ENCODE measurements around the gene TMEM79. TPM values are rescaled to one million over a fixed set of nuclear protein-coding genes. Genes with fewer than 3 reads are reported as not detected.

The TMEM79 gene
- total RNA-seq, 2 donors from 2014 or later, result 1.5 to 1.9 TPM

DNA sequence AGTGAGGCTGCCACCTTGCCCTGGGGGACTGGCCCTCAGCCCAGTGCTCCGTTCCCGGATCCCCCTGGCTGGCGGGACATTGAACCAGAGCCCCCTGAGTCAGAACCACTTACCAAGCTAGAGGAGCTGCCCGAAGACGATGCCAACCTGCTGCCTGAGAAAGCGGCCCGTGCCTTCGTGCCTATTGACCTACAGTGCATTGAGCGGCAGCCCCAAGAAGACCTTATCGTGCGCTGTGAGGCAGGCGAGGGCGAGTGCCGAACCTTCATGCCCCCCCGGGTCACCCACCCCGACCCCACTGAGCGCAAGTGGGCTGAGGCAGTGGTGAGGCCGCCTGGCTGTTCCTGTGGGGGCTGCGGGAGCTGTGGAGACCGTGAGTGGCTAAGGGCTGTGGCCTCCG is 1.3 kb downstream of the TMEM79 start:
- Mint-ChIP-seq H3K4me1 (peaks cover 14% of the 10 kb centered on the region), H3K9me3 (no peaks in the 10 kb centered on the region), H3K27ac (no peak overlapping the region), H3K27me3 (ENCODE audit: insufficient read depth) (no peaks in the 10 kb centered on the region), H3K36me3 (ENCODE audit: low read depth) (peaks cover 10% of the 10 kb centered on the region), H3K4me3 (no peak overlapping the region)
- Histone ChIP-seq H3K27me3 (ENCODE audit: control insufficient read depth, insufficient read depth, low read length, poor library complexity, severe bottlenecking) (no peaks in the 10 kb centered on the region), H3K4me3 (ENCODE audit: low read length) (no peak overlapping the region), H3K4me1 (ENCODE audit: control insufficient read depth, insufficient read depth, low read length) (peaks cover 6% of the 10 kb centered on the region), H3K27ac (ENCODE audit: low read depth, low read length) (no peak overlapping the region), H3K36me3 (ENCODE audit: control insufficient read depth, insufficient read depth, low read length) (peaks cover 5% of the 10 kb centered on the region), H3K9me3 (ENCODE audit: control insufficient read depth, low read length) (no peaks in the 10 kb centered on the region), H3K9ac (ENCODE audit: extremely low read depth, low read length, poor library complexity, severe bottlenecking) (no peak overlapping the region)
- no peak for DNase-seq
- TF ChIP-seq, protein P1, sequence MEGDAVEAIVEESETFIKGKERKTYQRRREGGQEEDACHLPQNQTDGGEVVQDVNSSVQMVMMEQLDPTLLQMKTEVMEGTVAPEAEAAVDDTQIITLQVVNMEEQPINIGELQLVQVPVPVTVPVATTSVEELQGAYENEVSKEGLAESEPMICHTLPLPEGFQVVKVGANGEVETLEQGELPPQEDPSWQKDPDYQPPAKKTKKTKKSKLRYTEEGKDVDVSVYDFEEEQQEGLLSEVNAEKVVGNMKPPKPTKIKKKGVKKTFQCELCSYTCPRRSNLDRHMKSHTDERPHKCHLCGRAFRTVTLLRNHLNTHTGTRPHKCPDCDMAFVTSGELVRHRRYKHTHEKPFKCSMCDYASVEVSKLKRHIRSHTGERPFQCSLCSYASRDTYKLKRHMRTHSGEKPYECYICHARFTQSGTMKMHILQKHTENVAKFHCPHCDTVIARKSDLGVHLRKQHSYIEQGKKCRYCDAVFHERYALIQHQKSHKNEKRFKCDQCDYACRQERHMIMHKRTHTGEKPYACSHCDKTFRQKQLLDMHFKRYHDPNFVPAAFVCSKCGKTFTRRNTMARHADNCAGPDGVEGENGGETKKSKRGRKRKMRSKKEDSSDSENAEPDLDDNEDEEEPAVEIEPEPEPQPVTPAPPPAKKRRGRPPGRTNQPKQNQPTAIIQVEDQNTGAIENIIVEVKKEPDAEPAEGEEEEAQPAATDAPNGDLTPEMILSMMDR (conservative IDR thresholded peaks at IDR 0.05), result no peak
- 93 to 94% methylated on average over 16 to 21 of the region's 21 CpGs for WGBS, 2 experiments (ENCODE audit: insufficient coverage in 1 of 2, insufficient read length in 1 of 2)

DNA sequence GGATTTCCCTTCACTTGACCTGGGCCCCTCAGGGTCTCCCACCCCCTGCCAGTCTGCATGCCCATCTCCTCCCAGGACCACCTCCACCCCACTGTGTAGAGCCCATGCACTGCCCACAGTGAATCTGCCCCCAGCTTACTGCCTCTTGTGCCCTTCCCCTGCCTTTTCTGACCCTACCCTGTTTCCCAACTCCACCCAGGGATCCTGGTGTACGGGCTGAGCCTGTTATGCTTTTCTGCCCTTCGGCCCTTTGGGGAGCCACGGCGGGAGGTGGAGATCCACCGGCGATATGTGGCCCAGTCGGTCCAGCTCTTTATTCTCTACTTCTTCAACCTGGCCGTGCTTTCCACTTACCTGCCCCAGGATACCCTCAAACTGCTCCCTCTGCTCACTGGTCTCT is 1.9 kb downstream of the TMEM79 start:
- no peak overlapping the region for H3K27ac Mint-ChIP-seq
- Histone ChIP-seq H3K9me3 (ENCODE audit: control insufficient read depth, low read length) (no peaks in the 10 kb centered on the region), H3K27me3 (ENCODE audit: control insufficient read depth, insufficient read depth, low read length, poor library complexity, severe bottlenecking) (no peaks in the 10 kb centered on the region), H3K4me1 (ENCODE audit: control insufficient read depth, insufficient read depth, low read length) (peaks cover 5% of the 10 kb centered on the region), H3K4me3 (ENCODE audit: low read length) (no peak overlapping the region), H3K9ac (ENCODE audit: extremely low read depth, low read length, poor library complexity, severe bottlenecking) (no peak overlapping the region), H3K27ac (ENCODE audit: low read depth, low read length) (no peak overlapping the region), H3K36me3 (ENCODE audit: control insufficient read depth, insufficient read depth, low read length) (peaks cover 3% of the 10 kb centered on the region)
- WGBS, 2 experiments (ENCODE audit: insufficient coverage in 1 of 2, insufficient read length in 1 of 2), result 97 to 100% methylated on average over 4 to 8 of the region's 8 CpGs
- H3K4me3 Mint-ChIP-seq, result no peak overlapping the region
- TF ChIP-seq, protein P1 (conservative IDR thresholded peaks at IDR 0.05), result no peak
- no peaks in the 10 kb centered on the region for H3K27me3 Mint-ChIP-seq (ENCODE audit: insufficient read depth)
- peaks cover 14% of the 10 kb centered on the region for H3K4me1 Mint-ChIP-seq
- no peak for DNase-seq
- H3K9me3 Mint-ChIP-seq, result no peaks in the 10 kb centered on the region
- peaks cover 10% of the 10 kb centered on the region for H3K36me3 Mint-ChIP-seq (ENCODE audit: low read depth)

DNA sequence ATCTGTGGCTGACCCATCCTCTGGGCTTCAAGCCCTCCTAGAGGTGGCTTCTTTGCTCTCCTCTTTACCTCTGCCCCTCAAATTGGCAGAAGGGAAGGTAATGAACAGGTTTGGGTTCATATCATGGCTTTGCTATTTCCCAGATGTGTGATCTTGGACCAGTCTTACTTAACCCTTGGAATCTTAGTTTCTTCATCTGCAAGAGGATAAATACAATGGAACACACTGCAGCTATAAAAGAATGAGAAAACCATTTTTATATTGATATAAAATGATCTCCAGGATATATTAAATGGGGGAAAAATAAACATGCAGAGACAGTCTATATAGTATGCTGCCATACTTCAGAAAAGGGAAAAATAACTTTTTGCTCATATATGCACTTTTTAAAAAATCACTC is 5.7 kb downstream of the TMEM79 start:
- Histone ChIP-seq H3K4me1 (ENCODE audit: control insufficient read depth, insufficient read depth, low read length) (peaks cover 7% of the 10 kb centered on the region), H3K27ac (ENCODE audit: low read depth, low read length) (no peak overlapping the region), H3K4me3 (ENCODE audit: low read length) (no peak overlapping the region), H3K27me3 (ENCODE audit: control insufficient read depth, insufficient read depth, low read length, poor library complexity, severe bottlenecking) (no peaks in the 10 kb centered on the region), H3K9ac (ENCODE audit: extremely low read depth, low read length, poor library complexity, severe bottlenecking) (no peak overlapping the region), H3K36me3 (ENCODE audit: control insufficient read depth, insufficient read depth, low read length) (peaks cover 3% of the 10 kb centered on the region), H3K9me3 (ENCODE audit: control insufficient read depth, low read length) (no peaks in the 10 kb centered on the region)
- no peak overlapping the region for H3K27ac Mint-ChIP-seq
- no peaks in the 10 kb centered on the region for H3K9me3 Mint-ChIP-seq
- no peak for DNase-seq
- no peak overlapping the region for H3K4me3 Mint-ChIP-seq
- TF ChIP-seq, protein P1 (conservative IDR thresholded peaks at IDR 0.05), result no peak
- H3K36me3 Mint-ChIP-seq (ENCODE audit: low read depth), result peaks cover 16% of the 10 kb centered on the region
- H3K4me1 Mint-ChIP-seq, result peaks cover 11% of the 10 kb centered on the region
- H3K27me3 Mint-ChIP-seq (ENCODE audit: insufficient read depth), result no peaks in the 10 kb centered on the region

All from endodermal cell (in vitro differentiated cells).